Right hindlimb (tissue), 1 donor: ENCODE measurements around the gene VDAC1.
A peak's percentile ranks its signal among the peaks of the same experiment; 100 is the strongest.
"Not testable (repeated sequence)": the region's sequence is repeated elsewhere in the genome, so short reads cannot be mapped to it uniquely, and the experiment has no call there.

Experiments used
- DNase-seq: peaks from one replicate; pipeline ENCODE4 v3.0.0-alpha.2; 2018

The VDAC1 gene

GRCh38 chr5:133994990-133995333 is 9.8 kb downstream of the VDAC1 start:
- no peak for DNase-seq

- DNase-seq = no peak
These were observed 10.3 kb downstream of the VDAC1 start for GRCh38 chr5:133994297-133994989.

- DNase-seq = no peak
These were observed 11.4 kb downstream of the VDAC1 start for GRCh38 chr5:133993185-133993936.

DNA sequence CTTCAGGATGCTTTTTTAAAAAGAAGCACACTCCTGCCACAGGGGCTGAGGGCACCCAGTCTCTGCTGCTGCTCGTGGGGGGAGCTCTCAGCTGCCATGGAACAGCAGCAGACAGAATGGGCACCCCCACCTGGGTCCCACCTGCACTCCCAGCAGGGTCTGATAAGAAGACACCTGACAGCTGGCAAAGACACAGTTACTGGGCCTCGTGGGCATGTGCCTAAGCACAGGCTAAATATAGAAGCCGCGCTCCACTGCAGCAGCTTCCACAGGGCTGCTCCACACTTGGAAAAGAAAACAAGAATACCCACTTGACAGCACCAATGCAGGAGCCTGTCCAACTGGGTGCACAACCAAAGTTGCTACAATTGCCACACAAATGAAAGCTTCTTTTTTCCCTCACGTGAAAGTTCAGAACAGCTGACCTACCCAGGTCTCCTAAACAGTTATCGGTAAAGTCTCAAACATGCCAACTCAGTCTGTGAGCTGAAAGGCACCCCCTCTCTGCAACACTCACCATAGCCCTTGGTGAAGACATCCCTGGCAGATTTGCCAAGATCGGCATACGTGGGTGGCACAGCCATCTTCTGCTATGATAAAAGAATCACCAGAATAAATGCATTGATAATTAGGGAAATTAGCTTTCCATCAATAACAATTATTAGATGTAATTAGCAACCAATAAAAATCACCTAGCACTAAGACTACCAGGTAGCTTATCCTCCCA is 12.2 kb downstream of the VDAC1 start:
- no peak for DNase-seq

- DNase-seq = no peak
These were observed 13.4 kb downstream of the VDAC1 start for GRCh38 chr5:133991171-133991910.

- DNase-seq = no peak
These were observed 14.4 kb downstream of the VDAC1 start for GRCh38 chr5:133990396-133990795.

DNA sequence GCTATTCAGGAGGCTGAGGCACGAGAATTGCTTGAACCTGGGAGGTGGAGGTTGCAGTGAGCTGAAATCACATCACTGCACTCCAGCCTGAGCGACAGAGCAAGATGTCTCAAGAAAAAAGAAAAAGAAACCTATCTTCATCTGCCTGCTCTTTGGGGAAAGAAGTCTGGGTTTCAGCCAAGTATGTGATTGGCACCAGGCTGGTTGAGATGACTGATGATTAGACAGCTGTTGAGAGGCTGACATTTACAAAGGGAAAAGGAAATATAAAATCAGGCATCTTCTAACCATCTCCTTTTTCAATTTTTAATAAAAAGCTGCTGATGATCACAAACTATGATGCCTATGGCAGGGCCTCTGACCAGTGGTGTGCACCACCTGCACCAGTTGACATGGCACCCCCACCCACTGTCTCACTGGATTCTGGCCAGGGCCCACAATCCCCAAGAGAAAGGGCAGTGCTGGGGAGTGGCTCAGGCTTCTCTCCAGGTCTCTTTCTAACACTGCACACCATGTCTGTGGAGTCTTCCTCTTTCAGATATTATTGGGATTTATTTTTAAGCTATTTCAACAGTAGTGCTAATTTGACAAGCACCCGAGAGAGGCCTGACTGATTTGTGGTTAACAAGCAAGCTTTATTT is 19.1 kb downstream of the VDAC1 start:
- DNase-seq = no peak

- no peak for DNase-seq
These were observed 21.1 kb downstream of the VDAC1 start for GRCh38 chr5:133983674-133984073.

DNA sequence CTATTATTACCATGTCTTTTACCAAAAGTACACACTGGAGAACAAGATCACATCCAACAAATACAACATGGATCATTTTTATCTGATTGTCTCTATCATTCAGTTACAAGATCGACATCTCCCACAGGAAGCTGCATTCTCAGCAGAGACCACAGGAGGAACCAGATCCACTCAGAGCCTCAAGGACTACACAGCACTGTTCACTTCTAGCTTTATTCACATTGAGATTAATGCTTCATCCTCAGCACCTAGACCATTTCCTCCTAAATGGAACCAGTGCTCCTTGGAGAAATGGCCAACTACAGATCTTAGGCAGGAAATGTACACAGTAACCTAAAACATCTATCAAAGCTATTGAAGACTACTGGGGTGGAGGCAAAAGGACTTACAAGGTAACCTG is 23.1 kb downstream of the VDAC1 start:
- DNase-seq = no peak

GRCh38 chr5:133980652-133981051 is 24.1 kb downstream of the VDAC1 start:
- DNase-seq = no peak

- no peak for DNase-seq
These were observed 25.8 kb downstream of the VDAC1 start for GRCh38 chr5:133978943-133979342.

DNA sequence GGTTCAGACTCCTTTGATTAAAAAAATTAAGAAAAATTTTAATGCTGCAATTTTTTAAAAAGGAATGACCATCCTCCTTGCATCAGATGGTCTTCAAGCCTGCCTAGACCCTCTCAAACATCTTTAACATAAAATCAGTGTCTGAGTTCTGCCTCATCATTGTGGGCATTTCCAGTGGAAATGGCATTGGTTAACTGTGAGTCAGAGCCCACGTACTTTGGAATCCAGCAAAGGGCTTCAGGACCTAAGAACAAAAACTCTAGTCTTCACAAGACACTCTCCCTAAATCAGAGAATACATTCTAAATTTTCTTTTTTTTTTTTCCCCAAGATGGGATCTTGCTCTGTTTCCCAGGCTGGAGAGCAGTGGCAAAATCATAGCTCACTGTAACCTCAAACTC is 26.9 kb downstream of the VDAC1 start:
- DNase-seq = no peak

DNA sequence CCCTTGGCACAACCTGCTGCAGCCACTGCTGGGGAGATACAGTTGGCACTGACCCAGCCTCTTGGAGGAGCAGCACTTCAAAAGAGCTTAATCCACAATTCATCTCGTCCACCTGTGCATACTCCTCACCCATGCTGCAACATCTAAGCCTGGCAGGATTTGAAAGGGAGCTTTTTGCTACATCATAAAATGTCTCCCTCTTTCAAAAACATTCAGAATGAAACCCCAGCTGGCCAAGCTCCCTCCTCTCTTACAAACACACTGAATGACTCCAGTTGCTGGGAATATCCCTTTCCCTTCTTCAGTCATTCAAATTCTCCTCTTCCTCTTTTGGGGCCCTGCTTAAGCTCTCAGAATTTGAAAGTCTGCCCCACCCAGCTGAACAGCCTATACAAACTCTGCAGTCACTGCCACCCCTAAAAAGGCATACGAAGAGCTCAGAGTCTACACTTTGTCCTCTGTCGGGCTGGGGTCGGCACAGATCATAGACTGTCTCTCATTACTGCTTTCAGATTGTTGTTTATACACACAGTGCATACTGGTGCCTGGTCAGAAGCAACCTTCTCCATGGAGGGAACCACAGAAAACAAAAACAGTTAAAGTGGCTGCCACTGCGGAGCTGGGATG is 27.5 kb downstream of the VDAC1 start:
- no peak for DNase-seq

DNA sequence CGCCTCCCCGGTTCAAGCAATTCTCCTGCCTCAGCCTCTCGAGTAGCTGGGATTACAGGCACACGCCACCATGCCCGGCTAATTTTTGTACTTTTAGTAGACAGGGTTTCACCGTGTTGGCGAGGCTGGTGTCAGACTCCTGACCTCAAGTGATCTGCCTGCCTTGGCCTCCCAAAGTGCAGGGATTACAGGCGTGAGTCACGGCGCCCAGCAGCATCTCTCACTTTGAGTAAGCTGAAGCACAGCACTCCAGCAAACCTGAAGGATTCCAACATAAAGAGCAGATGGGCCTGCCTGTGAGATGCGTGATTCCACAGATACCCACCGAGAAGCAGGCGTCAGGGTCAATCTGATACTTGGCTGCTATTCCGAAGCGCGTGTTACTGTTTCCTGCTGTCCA is 29.2 kb downstream of the VDAC1 start:
- not testable (repeated sequence) for DNase-seq

DNA sequence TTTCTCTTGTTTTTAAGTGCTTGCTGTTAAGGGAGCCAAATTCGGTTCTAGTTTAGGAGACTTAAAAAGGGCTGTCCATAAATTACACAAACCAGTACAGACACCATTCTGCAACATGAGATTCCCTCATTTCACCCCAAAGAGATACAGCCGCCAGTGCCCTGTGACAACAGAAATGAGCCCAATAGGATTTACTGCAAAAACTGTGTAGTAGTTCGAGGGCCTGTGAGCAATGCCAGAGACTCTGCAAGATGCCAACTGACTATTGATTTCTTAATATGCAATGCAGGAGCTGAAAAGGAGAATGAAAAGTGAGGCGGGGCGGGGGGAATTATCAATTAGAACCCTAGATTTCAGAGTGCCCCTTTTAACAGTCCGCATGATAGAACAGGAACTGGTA is 30.6 kb downstream of the VDAC1 start:
- DNase-seq = no peak

DNA sequence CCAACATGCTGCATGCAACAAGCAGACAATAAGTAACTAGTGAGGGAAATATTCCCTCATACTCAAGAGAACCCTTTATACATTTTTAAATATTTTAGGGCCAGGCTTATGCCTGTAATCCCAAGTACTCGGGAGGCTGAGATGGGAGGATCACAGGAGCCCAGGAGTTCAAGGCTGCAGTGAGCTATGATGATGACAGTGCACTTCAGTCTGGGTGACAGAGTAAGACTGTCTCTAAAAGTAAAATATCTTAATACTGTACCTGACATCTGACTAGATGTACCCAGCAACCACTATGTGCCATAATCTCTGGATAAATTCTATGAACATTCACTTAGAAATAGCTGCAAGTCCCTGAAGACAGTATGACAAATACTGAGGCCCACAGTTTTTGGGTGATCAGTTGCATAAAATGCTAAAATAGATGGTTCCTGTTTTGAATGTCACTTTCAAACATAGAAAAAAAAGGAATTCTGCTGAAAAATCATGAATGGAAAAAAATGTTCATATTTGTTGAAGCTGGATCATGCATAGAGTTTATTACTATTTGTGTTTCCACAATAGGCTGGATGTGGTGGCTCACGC is 34.4 kb downstream of the VDAC1 start:
- DNase-seq = no peak

GRCh38 chr5:133969654-133970324 is 35.0 kb downstream of the VDAC1 start:
- DNase-seq = no peak

GRCh38 chr5:133968204-133968980 is 36.4 kb downstream of the VDAC1 start, which contains the start of gene C5orf15:
Gene C5orf15 (minus strand): TSS chr5:133968625. CDS start chr5:133968584, 41 bp downstream.
- peak; percentile 97 for DNase-seq

DNA sequence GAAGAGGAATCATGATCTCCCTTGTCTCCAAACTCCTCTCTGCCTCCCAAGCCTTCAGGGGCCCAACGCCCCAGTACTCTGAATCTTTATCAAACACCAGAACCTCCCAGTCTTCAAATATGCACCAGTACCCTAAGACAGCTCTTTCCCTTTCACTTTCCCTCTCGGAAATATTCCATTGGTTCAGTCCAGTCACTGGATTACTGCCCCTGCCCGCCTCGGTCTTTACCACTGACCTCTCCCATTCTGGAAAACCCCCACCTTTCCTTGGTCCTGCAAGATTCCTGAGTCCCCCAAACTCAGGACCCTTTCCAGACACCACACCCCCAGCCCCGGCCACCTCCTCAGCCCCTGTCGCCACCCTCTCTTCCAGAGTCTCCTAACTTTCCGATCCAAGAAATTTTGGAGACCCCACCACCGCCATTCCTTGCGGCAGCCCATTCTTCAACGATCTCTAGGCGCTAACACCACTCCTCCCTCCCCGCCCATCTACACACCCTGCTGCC is 37.0 kb downstream of the VDAC1 start:
- no peak for DNase-seq

- DNase-seq = no peak
These were observed 37.7 kb downstream of the VDAC1 start for GRCh38 chr5:133967124-133967523.
